GM13976 (cell line): Measurements from ENCODE around the gene CRYZL1.

ENCODE experiments used
- DNase-seq: peaks from one replicate; pipeline ENCODE4 v3.0.0; 2012; ENCODE audit warnings: low spot score
- in situ Hi-C: fragments of 300-500 bp; cut with MboI; formaldehyde crosslinking; loops from one replicate; pipeline ENCODE4 v1.12.0; 2022; ENCODE audit warnings: low sequenced_read_pairs, mixed read lengths, inconsistent platforms; ENCODE audit not compliant: unreplicated experiment
- TF ChIP-seq, protein P1 (sequence below): IDR thresholded peaks from 2 replicates; pipeline ENCODE4 v1.5.1; 2012; ENCODE audit warnings: borderline replicate concordance, mild to moderate bottlenecking; ENCODE audit not compliant: insufficient read depth; ENCODE audit errors: extremely low read depth, missing control alignments, control extremely low read depth

The CRYZL1 gene

DNA sequence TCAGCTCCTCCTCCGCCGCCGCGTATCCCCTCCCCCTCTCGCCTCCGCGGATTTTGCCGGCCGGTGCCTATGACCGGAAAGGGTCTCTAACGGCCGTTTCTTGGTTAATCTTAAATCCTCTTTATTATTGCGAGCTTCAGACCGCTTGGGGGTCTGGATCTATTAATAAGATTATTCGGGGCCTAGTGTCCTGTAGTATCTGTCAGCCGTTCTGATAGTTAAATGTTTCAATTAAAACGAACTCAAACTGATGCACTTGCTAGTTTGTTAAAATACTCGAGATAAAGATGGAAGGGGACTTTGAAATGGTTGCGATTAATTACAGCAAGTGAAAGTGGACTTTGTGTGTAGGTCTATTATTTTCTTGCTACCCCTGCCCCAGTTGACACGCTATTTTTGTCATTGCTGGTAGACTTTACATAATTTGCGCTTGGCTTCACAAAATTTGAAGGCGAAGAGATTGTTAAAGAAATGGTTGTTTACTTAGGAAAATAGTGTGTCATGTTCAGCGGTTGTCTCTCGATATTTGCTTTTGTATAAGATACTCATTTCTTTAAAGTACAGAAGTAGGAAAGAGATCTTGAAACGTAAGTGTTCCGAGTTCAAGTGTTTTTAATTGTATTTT lies 97.9 kb downstream of the CRYZL1 start:
- no peak for DNase-seq
- in situ Hi-C loops, result no loop called here
- TF ChIP-seq, protein P1, sequence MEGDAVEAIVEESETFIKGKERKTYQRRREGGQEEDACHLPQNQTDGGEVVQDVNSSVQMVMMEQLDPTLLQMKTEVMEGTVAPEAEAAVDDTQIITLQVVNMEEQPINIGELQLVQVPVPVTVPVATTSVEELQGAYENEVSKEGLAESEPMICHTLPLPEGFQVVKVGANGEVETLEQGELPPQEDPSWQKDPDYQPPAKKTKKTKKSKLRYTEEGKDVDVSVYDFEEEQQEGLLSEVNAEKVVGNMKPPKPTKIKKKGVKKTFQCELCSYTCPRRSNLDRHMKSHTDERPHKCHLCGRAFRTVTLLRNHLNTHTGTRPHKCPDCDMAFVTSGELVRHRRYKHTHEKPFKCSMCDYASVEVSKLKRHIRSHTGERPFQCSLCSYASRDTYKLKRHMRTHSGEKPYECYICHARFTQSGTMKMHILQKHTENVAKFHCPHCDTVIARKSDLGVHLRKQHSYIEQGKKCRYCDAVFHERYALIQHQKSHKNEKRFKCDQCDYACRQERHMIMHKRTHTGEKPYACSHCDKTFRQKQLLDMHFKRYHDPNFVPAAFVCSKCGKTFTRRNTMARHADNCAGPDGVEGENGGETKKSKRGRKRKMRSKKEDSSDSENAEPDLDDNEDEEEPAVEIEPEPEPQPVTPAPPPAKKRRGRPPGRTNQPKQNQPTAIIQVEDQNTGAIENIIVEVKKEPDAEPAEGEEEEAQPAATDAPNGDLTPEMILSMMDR, result no peak

DNA sequence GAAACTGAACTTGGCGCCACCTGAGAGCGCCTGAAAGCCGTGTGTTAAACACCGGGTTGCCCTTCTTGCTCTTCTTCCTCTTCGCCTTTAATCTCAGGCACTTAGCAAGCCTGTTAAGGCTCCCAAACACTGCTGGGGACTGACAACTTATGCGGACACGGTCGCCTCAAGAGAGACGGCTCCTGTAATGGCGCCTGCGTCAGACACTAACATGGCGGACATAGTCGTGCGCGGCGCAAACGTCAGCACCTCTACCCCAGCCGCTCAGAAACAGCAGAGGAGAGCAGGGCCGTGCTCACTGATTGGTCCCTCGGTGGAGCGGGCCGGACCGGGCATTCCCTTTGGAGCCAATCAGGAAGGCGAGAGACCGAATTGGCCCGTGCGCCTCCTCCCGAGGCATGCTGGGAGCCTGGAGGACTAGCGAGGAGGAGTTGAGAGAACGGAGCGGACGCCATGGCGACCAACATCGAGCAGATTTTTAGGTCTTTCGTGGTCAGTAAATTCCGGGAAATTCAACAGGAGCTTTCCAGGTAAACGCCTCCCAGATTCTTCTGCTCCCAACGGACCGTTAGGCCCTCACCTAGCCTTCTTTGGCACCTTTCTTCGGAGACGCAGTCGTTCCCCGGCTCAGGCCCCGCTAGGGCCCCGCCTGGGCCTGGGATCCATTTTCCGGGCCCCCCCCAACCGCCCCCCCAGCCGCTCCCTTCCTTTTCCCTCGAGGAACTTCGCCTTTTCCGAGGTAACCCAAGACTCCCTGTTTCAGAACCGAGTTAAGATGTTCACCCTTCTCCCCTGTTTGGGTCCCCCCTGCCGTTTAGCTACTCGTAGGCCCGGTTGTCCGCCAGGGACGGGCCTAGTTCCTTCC lies 98.7 kb downstream of the CRYZL1 start, which contains the start of gene SON:
SON (plus strand) TSS at position 399 of the 865 bp plus-strand sequence; CDS start at position 454, 55 bp downstream.
- TF ChIP-seq, protein P1, result no peak
- DNase-seq, result peak; percentile 96
- in situ Hi-C loops, result no loop called here

DNA sequence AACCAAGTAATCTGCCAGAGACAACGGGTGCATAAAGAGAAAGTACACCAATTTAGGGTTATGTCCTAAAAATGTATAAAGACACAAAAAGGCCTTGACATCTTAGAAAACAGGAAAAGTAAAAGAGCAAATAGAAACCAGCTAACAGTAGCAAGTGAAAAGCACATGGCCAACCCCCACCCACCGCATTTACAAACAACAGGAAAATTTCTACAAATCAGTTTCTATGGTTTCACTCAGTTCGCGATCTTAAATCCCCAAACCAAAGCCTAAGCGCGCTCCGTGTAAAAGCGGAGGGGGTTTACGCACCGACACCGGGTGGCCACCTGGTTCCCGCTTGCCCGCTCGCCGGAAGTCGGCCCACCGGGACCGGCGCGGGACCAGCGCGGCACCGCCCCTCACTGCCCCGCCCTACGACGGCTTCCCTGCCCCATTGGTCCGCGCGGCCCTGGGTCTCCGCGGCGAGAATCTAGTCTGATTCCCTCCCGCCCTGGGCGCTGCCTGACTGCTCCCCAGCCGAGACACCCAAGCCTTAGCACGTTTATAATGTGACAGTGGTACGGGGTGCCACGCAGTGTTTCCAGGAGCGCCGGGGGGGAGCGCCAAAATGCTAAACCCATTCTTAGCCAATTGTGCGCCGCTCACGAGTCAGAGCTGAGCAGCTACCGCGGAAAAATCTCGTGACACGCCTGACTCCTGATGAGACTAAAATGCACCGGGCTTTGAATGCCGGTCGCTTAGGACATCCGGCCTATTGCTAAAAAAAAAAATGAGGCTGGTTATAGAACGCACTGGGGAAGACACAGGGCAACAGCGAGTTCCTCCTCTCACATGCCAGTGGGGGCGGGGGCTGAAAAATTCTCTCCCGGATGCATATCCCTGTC lies 99.5 kb downstream of the CRYZL1 start, which contains the start of gene GART:
GART (minus strand) TSS at position 362 of the 884 bp plus-strand sequence. CDS start 2,802 bp downstream, outside the sequence.
- peak; percentile 87 for DNase-seq
- in situ Hi-C loops, result no loop called here
- TF ChIP-seq, protein P1, result no peak

DNA sequence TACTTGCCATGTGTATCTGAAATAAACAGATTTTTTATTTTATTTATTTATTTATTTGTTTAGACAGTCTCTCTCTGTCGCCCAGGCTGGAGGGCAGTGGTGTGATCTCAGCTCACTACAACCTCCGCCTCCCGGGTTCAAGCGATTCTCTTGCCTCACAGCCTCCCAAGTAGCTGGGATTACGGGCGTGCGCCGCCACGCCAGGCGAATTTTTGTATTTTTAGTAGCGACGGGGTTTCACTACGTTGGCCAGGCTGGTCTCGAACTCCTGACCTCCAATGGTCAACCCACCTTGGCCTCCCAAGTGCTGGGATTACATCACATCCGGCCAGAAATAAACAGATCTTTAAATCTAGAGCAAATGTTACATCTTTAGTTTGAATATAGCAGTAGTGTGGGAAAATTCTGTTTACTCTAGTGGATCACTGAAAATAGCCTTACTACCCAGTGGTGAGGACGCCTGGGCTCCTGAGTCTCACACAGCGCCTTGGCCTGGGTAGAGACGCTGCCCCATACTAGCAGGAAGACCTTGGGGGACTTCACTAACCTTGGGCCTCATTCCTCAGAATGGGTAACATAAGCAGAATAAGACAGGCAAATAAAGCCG lies 100.3 kb downstream of the CRYZL1 start:
- TF ChIP-seq, protein P1, result no peak
- in situ Hi-C loops, result no loop called here
- no peak for DNase-seq

DNA sequence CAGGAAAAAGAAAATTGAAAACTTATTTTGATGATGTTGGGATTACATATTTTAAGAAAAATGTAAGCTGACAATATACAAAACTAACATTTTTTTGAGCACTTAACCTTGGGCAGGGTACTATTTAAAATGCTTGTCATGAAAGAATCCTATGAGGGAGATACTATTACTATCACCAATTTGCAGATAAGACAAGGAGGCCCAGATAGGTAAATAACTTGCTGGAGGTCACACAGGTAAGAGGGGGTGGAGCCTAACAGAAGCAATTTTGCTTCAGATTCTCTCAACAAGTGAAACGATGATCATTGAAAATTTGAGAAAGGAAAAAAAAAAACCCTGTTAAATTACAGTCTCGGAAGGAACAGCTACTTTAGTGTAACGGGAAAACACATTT lies 100.8 kb downstream of the CRYZL1 start:
- in situ Hi-C loops, result no loop called here
- no peak for DNase-seq
- TF ChIP-seq, protein P1, result no peak

DNA sequence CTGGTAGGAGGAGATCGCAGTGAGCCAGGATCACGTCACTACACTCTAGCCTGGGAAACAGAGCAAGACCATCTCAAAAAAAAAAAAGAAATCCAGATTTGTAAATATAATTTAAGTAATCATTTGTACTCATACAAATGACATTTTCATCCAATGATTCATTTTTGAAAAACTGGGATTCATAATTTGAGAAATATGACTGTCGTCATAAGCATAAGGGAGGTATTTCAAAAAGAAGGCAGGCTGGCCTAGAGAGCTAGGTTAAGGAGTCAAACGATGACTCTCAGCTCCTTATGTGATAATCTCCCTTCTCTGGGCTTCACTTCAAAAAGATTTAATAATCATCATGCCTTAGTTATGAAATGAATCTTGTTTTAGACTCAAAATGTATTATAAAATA lies 101.9 kb downstream of the CRYZL1 start:
- in situ Hi-C loops, result no loop called here
- DNase-seq, result no peak
- TF ChIP-seq, protein P1, result no peak
